GM23338 (cell line): ENCODE measurements around the gene GCNT2. TPM values are rescaled to one million over a fixed set of nuclear protein-coding genes. Genes with fewer than 3 reads are reported as not detected.
"Not testable (repeated sequence)": the region's sequence is repeated elsewhere in the genome, so short reads cannot be mapped to it uniquely, and the experiment has no call there.

ENCODE experiments used
- ATAC-seq: fragments of 200-7000 bp; cut with Tn5 transposase; 3 replicates; pipeline ENCODE4 v1.9.1; 2020
- DNase-seq: peaks from one replicate; pipeline ENCODE4 v3.0.0-alpha.2; 2015; ENCODE audit warnings: low spot score
- H2AFZ ChIP-seq: fragments of 200-600 bp; sonication (generic); 2 replicates; pipeline ENCODE4 v1.8.0; 2016; ENCODE audit warnings: antibody characterized with exemption, mild to moderate bottlenecking, moderate library complexity
- H3F3A ChIP-seq: fragments of 200-600 bp; sonication (generic); replicated peaks from 2 replicates; pipeline ENCODE4 v1.8.0; 2017; ENCODE audit warnings: antibody characterized with exemption, mixed run types, low read depth
- H3K27ac ChIP-seq: fragments of 200-600 bp; sonication (generic); 2 replicates; pipeline ENCODE4 v1.6.1; 2016; ENCODE audit warnings: low read depth
- H3K27me3 ChIP-seq: fragments of 200-600 bp; sonication (generic); 2 replicates; pipeline ENCODE4 v1.8.0; 2016; ENCODE audit warnings: mild to moderate bottlenecking, mixed run types, moderate library complexity; ENCODE audit not compliant: insufficient read depth
- H3K36me3 ChIP-seq: fragments of 200-600 bp; sonication (generic); 2 replicates; pipeline ENCODE4 v1.8.0; 2016; ENCODE audit warnings: mild to moderate bottlenecking; ENCODE audit not compliant: insufficient read depth
- H3K4me1 ChIP-seq: fragments of 200-600 bp; sonication (generic); 2 replicates; pipeline ENCODE4 v1.8.0; 2016; ENCODE audit warnings: mild to moderate bottlenecking, moderate library complexity; ENCODE audit not compliant: insufficient read depth
- H3K4me2 ChIP-seq: fragments of 200-600 bp; sonication (generic); 2 replicates; pipeline ENCODE4 v1.7.1; 2017; ENCODE audit warnings: mixed run types
- H3K4me3 ChIP-seq: fragments of 200-600 bp; sonication (generic); 2 replicates; pipeline ENCODE4 v1.6.1; 2016; ENCODE audit warnings: mixed run types
- H3K79me2 ChIP-seq: fragments of 200-600 bp; sonication (generic); replicated peaks from 2 replicates; pipeline ENCODE4 v1.8.0; 2017; ENCODE audit warnings: mild to moderate bottlenecking; ENCODE audit not compliant: insufficient read depth
- H3K9me2 ChIP-seq: fragments of 200-600 bp; sonication (generic); 2 replicates; pipeline ENCODE4 v1.8.0; 2017; ENCODE audit not compliant: insufficient read depth
- H4K20me1 ChIP-seq: fragments of 200-600 bp; sonication (generic); replicated peaks from 2 replicates; pipeline ENCODE4 v1.8.0; 2017; ENCODE audit warnings: mild to moderate bottlenecking; ENCODE audit not compliant: insufficient read depth
- H3K27ac Mint-ChIP-seq: 2 replicates; pipeline ENCODE4 v1.8.0; 2020; ENCODE audit warnings: inconsistent platforms, mild to moderate bottlenecking, moderate library complexity, mixed read lengths
- H3K27me3 Mint-ChIP-seq: 3 replicates; pipeline ENCODE4 v1.8.0; 2022; ENCODE audit warnings: low read depth, mild to moderate bottlenecking, moderate library complexity, mixed read lengths, inconsistent platforms; ENCODE audit not compliant: insufficient read depth, poor library complexity
- H3K36me3 Mint-ChIP-seq: 3 replicates; pipeline ENCODE4 v1.8.0; 2021; ENCODE audit warnings: low read depth, mild to moderate bottlenecking, inconsistent platforms, moderate library complexity, mixed read lengths
- H3K4me1 Mint-ChIP-seq: 3 replicates; pipeline ENCODE4 v1.8.0; 2020; ENCODE audit warnings: mild to moderate bottlenecking, inconsistent platforms, mixed read lengths
- H3K4me3 Mint-ChIP-seq: 3 replicates; pipeline ENCODE4 v1.8.0; 2021; ENCODE audit warnings: moderate library complexity, mild to moderate bottlenecking, inconsistent platforms, mixed read lengths
- H3K9me3 Mint-ChIP-seq: 3 replicates; pipeline ENCODE4 v1.8.0; 2020; ENCODE audit warnings: moderate library complexity, mild to moderate bottlenecking, inconsistent platforms, mixed read lengths
- CREB1 ChIP-seq: fragments of 250-450 bp; sonication (Bioruptor Pico); IDR thresholded peaks from 2 replicates; pipeline ENCODE4 v1.5.0; 2020; ENCODE audit warnings: low read depth, mild to moderate bottlenecking, moderate library complexity
- EZH2 ChIP-seq: fragments of 200-600 bp; sonication (generic); IDR thresholded peaks from one replicate; pipeline ENCODE4 v1.8.0; 2017; ENCODE audit warnings: antibody characterized with exemption, mild to moderate bottlenecking, low read depth; ENCODE audit not compliant: unreplicated experiment
- EZH2phosphoT487 ChIP-seq: fragments of 200-600 bp; sonication (generic); IDR thresholded peaks from one replicate; pipeline ENCODE4 v1.8.1; 2018; ENCODE audit warnings: antibody characterized with exemption; ENCODE audit not compliant: unreplicated experiment
- NANOG ChIP-seq: IDR thresholded peaks from 2 replicates; pipeline ENCODE4 v1.6.1; 2016; ENCODE audit warnings: antibody characterized with exemption, borderline replicate concordance
- POLR2AphosphoS5 ChIP-seq: IDR thresholded peaks from 2 replicates; pipeline ENCODE4 v1.6.1; 2016; ENCODE audit warnings: antibody characterized with exemption, low read depth
- REST ChIP-seq: IDR thresholded peaks from one replicate; pipeline ENCODE4 v1.6.1; 2018; ENCODE audit warnings: antibody characterized with exemption; ENCODE audit not compliant: unreplicated experiment
- STAT1 ChIP-seq: IDR thresholded peaks from one replicate; pipeline ENCODE4 v1.6.1; 2016; ENCODE audit warnings: antibody characterized with exemption; ENCODE audit not compliant: unreplicated experiment
- ZNF114 ChIP-seq: fragments of 250-450 bp; sonication (Bioruptor Pico); IDR thresholded peaks from 2 replicates; pipeline ENCODE4 v1.5.0; 2020; ENCODE audit warnings: mild to moderate bottlenecking, moderate library complexity
- ZNF331 ChIP-seq: fragments of 250-450 bp; sonication (Bioruptor Pico); IDR thresholded peaks from 2 replicates; pipeline ENCODE4 v1.5.0; 2020; ENCODE audit warnings: low read depth, mild to moderate bottlenecking, moderate library complexity
- ZNF462 ChIP-seq: fragments of 250-450 bp; sonication (Bioruptor Pico); IDR thresholded peaks from 2 replicates; pipeline ENCODE4 v1.5.0; 2020; ENCODE audit warnings: mild to moderate bottlenecking, moderate library complexity
- polyA plus RNA-seq: library from polyadenylated mRNA; unstranded; fragments of >200 nt; fragmentation: Nextera tagmentation; extraction: Ambion mirVana; gene quantifications from 2 replicates; pipeline ENCODE4 v1.2.1, GENCODE V29; 2016
- total RNA-seq: library from RNA; depleted of rRNA; stranded (reverse); fragments of >200 nt; shearing (Covaris generic); gene quantifications from 2 replicates; pipeline ENCODE4 v1.2.3, GENCODE V29; 2014

Gene GCNT2
- total and polyA plus RNA-seq, 2 experiments from 2014 or later, result 28.3 to 137 TPM

GRCh38 chr6:10491463-10491862 is 29.7 kb upstream of the GCNT2 start (continued):
- TF ChIP-seq ZNF114 (CRISPR knock-in tag), result no peak
- TF ChIP-seq EZH2, result no peak
- no peak for TF ChIP-seq ZNF462 (CRISPR knock-in tag)

- not testable (repeated sequence) for H3K4me2 ChIP-seq
Observed at GRCh38 chr6:10491905-10492304, 29.2 kb upstream of the GCNT2 start.

GRCh38 chr6:10495029-10495428 is 26.1 kb upstream of the GCNT2 start:
- peaks cover 1% of the 10 kb centered on the region; the same call in 1 of the 2 replicates for H3K27me3 ChIP-seq
- H3K27me3 Mint-ChIP-seq, result no peaks in the 10 kb centered on the region
- H3K4me1 Mint-ChIP-seq, result no peaks in the 10 kb centered on the region
- H3K9me3 Mint-ChIP-seq, result no peaks in the 10 kb centered on the region
- DNase-seq, result no peak
- H3K4me1 ChIP-seq, result no peaks in the 10 kb centered on the region
- 0 out of 2 replicates have a peak, but pooled peaks cover 3% of the 10 kb centered on the region for H3F3A ChIP-seq
- no peak overlapping the region for H3K4me3 Mint-ChIP-seq
- no peak overlapping the region for H3K27ac Mint-ChIP-seq
- no peaks in the 10 kb centered on the region for H4K20me1 ChIP-seq
- no peaks in the 10 kb centered on the region for H3K79me2 ChIP-seq
- H3K36me3 Mint-ChIP-seq, result no peaks in the 10 kb centered on the region
- H2AFZ ChIP-seq, result peak overlapping the region; percentile 9
- no peak overlapping the region for H3K4me2 ChIP-seq
- ATAC-seq, result no peak
- no peak overlapping the region for H3K4me3 ChIP-seq
- H3K27ac ChIP-seq, result no peak overlapping the region
- no peaks in the 10 kb centered on the region for H3K9me2 ChIP-seq
- H3K36me3 ChIP-seq, result no peaks in the 10 kb centered on the region
- no peak for TF ChIP-seq NANOG
- TF ChIP-seq CREB1 (CRISPR knock-in tag), result no peak
- TF ChIP-seq STAT1, result no peak
- no peak for TF ChIP-seq POLR2AphosphoS5
- no peak for TF ChIP-seq EZH2phosphoT487
- no peak for TF ChIP-seq ZNF114 (CRISPR knock-in tag)
- TF ChIP-seq REST, result no peak
- no peak for TF ChIP-seq ZNF331 (CRISPR knock-in tag)

More at GRCh38 chr6:10491905-10492304, 29.2 kb upstream of the GCNT2 start:
- not testable (repeated sequence) for H3K9me3 Mint-ChIP-seq, H3K4me3 ChIP-seq, H3K27ac Mint-ChIP-seq, H3K36me3 Mint-ChIP-seq, H3K4me3 Mint-ChIP-seq, H3K9me2 ChIP-seq, H3K4me1 Mint-ChIP-seq, DNase-seq, H3K79me2 ChIP-seq, ATAC-seq, H3K36me3 ChIP-seq, H3K27ac ChIP-seq, H3K4me1 ChIP-seq, H3F3A ChIP-seq, H4K20me1 ChIP-seq
- peaks cover 12% of the 10 kb centered on the region for H3K27me3 Mint-ChIP-seq
- H3K27me3 ChIP-seq, result peaks cover 32% of the 10 kb centered on the region
- H2AFZ ChIP-seq, result 0 out of 2 replicates have a peak overlapping the region, but pooled peaks have one; percentile 33
